ENCODE results near the gene YAP1.

Gene YAP1

GRCh38 chr11:102225689-102226568 is 115.7 kb downstream of the YAP1 start:
- H3K36me3 Mint-ChIP-seq = no peaks in the 10 kb centered on the region
- no peaks in the 10 kb centered on the region for H3K9me3 Mint-ChIP-seq (ENCODE audit: low read depth)

GRCh38 chr11:102226702-102227490 is 116.6 kb downstream of the YAP1 start:
- Mint-ChIP-seq H3K27ac (no peak overlapping the region), H3K27me3 (peaks cover 3% of the 10 kb centered on the region), H3K9me3 (ENCODE audit: low read depth) (no peaks in the 10 kb centered on the region), H3K36me3 (no peaks in the 10 kb centered on the region), H3K4me1 (ENCODE audit: low read depth) (no peaks in the 10 kb centered on the region), H3K4me3 (no peak overlapping the region)

More at GRCh38 chr11:102225689-102226568, 115.7 kb downstream of the YAP1 start:
- H3K27ac Mint-ChIP-seq = no peak overlapping the region
- H3K27me3 Mint-ChIP-seq = no peaks in the 10 kb centered on the region
- no peaks in the 10 kb centered on the region for H3K4me1 Mint-ChIP-seq (ENCODE audit: low read depth)
- H3K4me3 Mint-ChIP-seq = no peak overlapping the region

- no peak overlapping the region for H3K4me3 Mint-ChIP-seq
- H3K27ac Mint-ChIP-seq = no peak overlapping the region
- H3K9me3 Mint-ChIP-seq (ENCODE audit: low read depth) = no peaks in the 10 kb centered on the region
- no peaks in the 10 kb centered on the region for H3K4me1 Mint-ChIP-seq (ENCODE audit: low read depth)
- H3K27me3 Mint-ChIP-seq = peaks cover 4% of the 10 kb centered on the region
- H3K36me3 Mint-ChIP-seq = no peaks in the 10 kb centered on the region
Measured at GRCh38 chr11:102229510-102230123, 119.4 kb downstream of the YAP1 start.

GRCh38 chr11:102230186-102230585 is 119.9 kb downstream of the YAP1 start:
- Mint-ChIP-seq H3K4me1 (ENCODE audit: low read depth) (no peaks in the 10 kb centered on the region), H3K4me3 (no peak overlapping the region), H3K27ac (no peak overlapping the region), H3K27me3 (peaks cover 7% of the 10 kb centered on the region), H3K9me3 (ENCODE audit: low read depth) (no peaks in the 10 kb centered on the region), H3K36me3 (no peaks in the 10 kb centered on the region)

GRCh38 chr11:102230911-102231310 is 120.7 kb downstream of the YAP1 start:
- Mint-ChIP-seq H3K4me1 (ENCODE audit: low read depth) (no peaks in the 10 kb centered on the region), H3K9me3 (ENCODE audit: low read depth) (no peaks in the 10 kb centered on the region), H3K36me3 (no peaks in the 10 kb centered on the region), H3K27ac (no peak overlapping the region), H3K4me3 (no peak overlapping the region), H3K27me3 (peaks cover 9% of the 10 kb centered on the region)

GRCh38 chr11:102234779-102235439 is 124.7 kb downstream of the YAP1 start:
- Mint-ChIP-seq H3K4me1 (ENCODE audit: low read depth) (no peaks in the 10 kb centered on the region), H3K27me3 (peaks cover 19% of the 10 kb centered on the region), H3K36me3 (no peaks in the 10 kb centered on the region), H3K27ac (no peak overlapping the region), H3K4me3 (no peak overlapping the region), H3K9me3 (ENCODE audit: low read depth) (no peaks in the 10 kb centered on the region)

GRCh38 chr11:102237096-102237735 is 127.0 kb downstream of the YAP1 start:
- H3K9me3 Mint-ChIP-seq (ENCODE audit: low read depth) = no peaks in the 10 kb centered on the region
- no peak overlapping the region for H3K27ac Mint-ChIP-seq
- H3K4me3 Mint-ChIP-seq = no peak overlapping the region

GRCh38 chr11:102238391-102238821 is 128.2 kb downstream of the YAP1 start:
- Mint-ChIP-seq H3K4me3 (no peak overlapping the region), H3K4me1 (ENCODE audit: low read depth) (no peaks in the 10 kb centered on the region), H3K36me3 (no peaks in the 10 kb centered on the region), H3K27me3 (peaks cover 20% of the 10 kb centered on the region), H3K9me3 (ENCODE audit: low read depth) (no peaks in the 10 kb centered on the region), H3K27ac (no peak overlapping the region)

More at GRCh38 chr11:102237096-102237735, 127.0 kb downstream of the YAP1 start:
- Mint-ChIP-seq H3K27me3 (peaks cover 20% of the 10 kb centered on the region), H3K4me1 (ENCODE audit: low read depth) (no peaks in the 10 kb centered on the region), H3K36me3 (no peaks in the 10 kb centered on the region)

- Mint-ChIP-seq H3K36me3 (no peaks in the 10 kb centered on the region), H3K27ac (no peak overlapping the region), H3K4me3 (no peak overlapping the region), H3K9me3 (ENCODE audit: low read depth) (no peaks in the 10 kb centered on the region), H3K27me3 (peaks cover 20% of the 10 kb centered on the region), H3K4me1 (ENCODE audit: low read depth) (no peaks in the 10 kb centered on the region)
Measured at GRCh38 chr11:102239448-102239847, 129.2 kb downstream of the YAP1 start.

GRCh38 chr11:102239911-102240310 is 129.7 kb downstream of the YAP1 start:
- Mint-ChIP-seq H3K9me3 (ENCODE audit: low read depth) (no peaks in the 10 kb centered on the region), H3K4me3 (no peak overlapping the region), H3K27ac (no peak overlapping the region), H3K4me1 (ENCODE audit: low read depth) (no peaks in the 10 kb centered on the region), H3K36me3 (no peaks in the 10 kb centered on the region), H3K27me3 (peaks cover 17% of the 10 kb centered on the region)

- Mint-ChIP-seq H3K36me3 (no peaks in the 10 kb centered on the region), H3K9me3 (ENCODE audit: low read depth) (no peaks in the 10 kb centered on the region), H3K27me3 (peaks cover 16% of the 10 kb centered on the region), H3K27ac (no peak overlapping the region), H3K4me1 (ENCODE audit: low read depth) (no peaks in the 10 kb centered on the region), H3K4me3 (no peak overlapping the region)
Measured at GRCh38 chr11:102240502-102240901, 130.3 kb downstream of the YAP1 start.

GRCh38 chr11:102241026-102241425 is 130.8 kb downstream of the YAP1 start:
- Mint-ChIP-seq H3K9me3 (ENCODE audit: low read depth) (no peaks in the 10 kb centered on the region), H3K36me3 (no peaks in the 10 kb centered on the region), H3K4me3 (no peak overlapping the region), H3K4me1 (ENCODE audit: low read depth) (no peaks in the 10 kb centered on the region), H3K27me3 (peaks cover 14% of the 10 kb centered on the region), H3K27ac (no peak overlapping the region)

GRCh38 chr11:102243399-102243884 is 133.2 kb downstream of the YAP1 start:
- Mint-ChIP-seq H3K27ac (no peak overlapping the region), H3K36me3 (no peaks in the 10 kb centered on the region), H3K4me1 (ENCODE audit: low read depth) (no peaks in the 10 kb centered on the region), H3K9me3 (ENCODE audit: low read depth) (no peaks in the 10 kb centered on the region), H3K27me3 (peaks cover 9% of the 10 kb centered on the region), H3K4me3 (no peak overlapping the region)

Measured in activated naive CD8-positive, alpha-beta T cell (primary cell).